Mononuclear cell (primary cell): Measurements from ENCODE around the gene PRKCA. TPM values are rescaled to one million over a fixed set of nuclear protein-coding genes. Genes with fewer than 3 reads are reported as not detected.

Experiments
- H3K27me3 ChIP-seq: 2 replicates; pipeline ENCODE4 v1.6.0; 2011; ENCODE audit warnings: low read length, control low read depth; ENCODE audit not compliant: insufficient read depth
- H3K4me1 ChIP-seq: 2 replicates; pipeline ENCODE4 v1.5.1; 2011; ENCODE audit warnings: mild to moderate bottlenecking, low read length, control low read depth; ENCODE audit not compliant: insufficient read depth
- H3K4me3 ChIP-seq: 2 replicates; pipeline ENCODE4 v1.5.1; 2011; ENCODE audit warnings: mild to moderate bottlenecking, low read length, moderate library complexity
- H3K9me3 ChIP-seq: 2 replicates; pipeline ENCODE4 v1.5.1; 2011; ENCODE audit warnings: low read depth, mild to moderate bottlenecking, control low read depth, low read length
- total RNA-seq: library from RNA; depleted of rRNA; stranded (reverse); fragments of >200 nt; gene quantifications from one replicate; pipeline ENCODE4 v1.2.3, GENCODE V29; 2012

Gene PRKCA
- total RNA-seq, 1 donor, result 35.6 TPM

- no peak overlapping the region for H3K4me3 ChIP-seq
- H3K27me3 ChIP-seq, result no peaks in the 10 kb centered on the region
- peaks cover 35% of the 10 kb centered on the region for H3K4me1 ChIP-seq
- peaks cover 5% of the 10 kb centered on the region for H3K9me3 ChIP-seq
Measured at GRCh38 chr17:66541461-66542128, 239.2 kb downstream of the PRKCA start.

- Histone ChIP-seq H3K4me1 (peaks cover 40% of the 10 kb centered on the region), H3K4me3 (no peak overlapping the region), H3K27me3 (no peaks in the 10 kb centered on the region), H3K9me3 (peaks cover 5% of the 10 kb centered on the region)
Measured at GRCh38 chr17:66542129-66542966, 239.9 kb downstream of the PRKCA start.

- Histone ChIP-seq H3K27me3 (no peaks in the 10 kb centered on the region), H3K4me3 (no peak overlapping the region), H3K9me3 (peaks cover 5% of the 10 kb centered on the region), H3K4me1 (peaks cover 40% of the 10 kb centered on the region)
Measured at GRCh38 chr17:66542967-66543520, 240.6 kb downstream of the PRKCA start.

- H3K4me1 ChIP-seq, result peaks cover 43% of the 10 kb centered on the region
- H3K27me3 ChIP-seq, result no peaks in the 10 kb centered on the region
- no peak overlapping the region for H3K4me3 ChIP-seq
- peaks cover 5% of the 10 kb centered on the region for H3K9me3 ChIP-seq
Measured at GRCh38 chr17:66543526-66543925, 241.1 kb downstream of the PRKCA start.

GRCh38 chr17:66545918-66546317 is 243.5 kb downstream of the PRKCA start:
- Histone ChIP-seq H3K9me3 (peaks cover 5% of the 10 kb centered on the region), H3K4me1 (peaks cover 44% of the 10 kb centered on the region), H3K27me3 (no peaks in the 10 kb centered on the region)

GRCh38 chr17:66547151-66547865 is 244.9 kb downstream of the PRKCA start:
- Histone ChIP-seq H3K9me3 (peaks cover 5% of the 10 kb centered on the region), H3K4me1 (peaks cover 30% of the 10 kb centered on the region), H3K27me3 (no peaks in the 10 kb centered on the region), H3K4me3 (no peak overlapping the region)

More at GRCh38 chr17:66545918-66546317, 243.5 kb downstream of the PRKCA start:
- H3K4me3 ChIP-seq, result no peak overlapping the region

GRCh38 chr17:66548158-66548557 is 245.7 kb downstream of the PRKCA start:
- H3K4me1 ChIP-seq, result peaks cover 27% of the 10 kb centered on the region
- peaks cover 5% of the 10 kb centered on the region for H3K9me3 ChIP-seq
- H3K27me3 ChIP-seq, result no peaks in the 10 kb centered on the region
- H3K4me3 ChIP-seq, result no peak overlapping the region

- peaks cover 27% of the 10 kb centered on the region for H3K4me1 ChIP-seq
- H3K4me3 ChIP-seq, result no peak overlapping the region
- H3K9me3 ChIP-seq, result peaks cover 5% of the 10 kb centered on the region
- H3K27me3 ChIP-seq, result no peaks in the 10 kb centered on the region
Measured at GRCh38 chr17:66548659-66549310, 246.4 kb downstream of the PRKCA start.

- peaks cover 24% of the 10 kb centered on the region for H3K4me1 ChIP-seq
- H3K4me3 ChIP-seq, result no peak overlapping the region
- peaks cover 5% of the 10 kb centered on the region for H3K9me3 ChIP-seq
- no peaks in the 10 kb centered on the region for H3K27me3 ChIP-seq
Measured at GRCh38 chr17:66549311-66549704, 246.9 kb downstream of the PRKCA start.

- no peaks in the 10 kb centered on the region for H3K27me3 ChIP-seq
- H3K9me3 ChIP-seq, result peaks cover 5% of the 10 kb centered on the region
- H3K4me3 ChIP-seq, result no peak overlapping the region
- H3K4me1 ChIP-seq, result peaks cover 24% of the 10 kb centered on the region
Measured at GRCh38 chr17:66549731-66550207, 247.4 kb downstream of the PRKCA start.

GRCh38 chr17:66551839-66552238 is 249.4 kb downstream of the PRKCA start:
- H3K4me3 ChIP-seq, result no peak overlapping the region
- no peaks in the 10 kb centered on the region for H3K27me3 ChIP-seq
- H3K9me3 ChIP-seq, result no peaks in the 10 kb centered on the region
- H3K4me1 ChIP-seq, result peaks cover 23% of the 10 kb centered on the region

- no peaks in the 10 kb centered on the region for H3K27me3 ChIP-seq
- no peaks in the 10 kb centered on the region for H3K9me3 ChIP-seq
- peaks cover 19% of the 10 kb centered on the region for H3K4me1 ChIP-seq
- no peak overlapping the region for H3K4me3 ChIP-seq
Measured at GRCh38 chr17:66552371-66552770, 250.0 kb downstream of the PRKCA start.

- Histone ChIP-seq H3K9me3 (no peaks in the 10 kb centered on the region), H3K4me1 (no peaks in the 10 kb centered on the region), H3K4me3 (no peak overlapping the region), H3K27me3 (no peaks in the 10 kb centered on the region)
Measured at GRCh38 chr17:66555605-66556004, 253.2 kb downstream of the PRKCA start.

- no peaks in the 10 kb centered on the region for H3K9me3 ChIP-seq
- H3K27me3 ChIP-seq, result no peaks in the 10 kb centered on the region
- no peaks in the 10 kb centered on the region for H3K4me1 ChIP-seq
- no peak overlapping the region for H3K4me3 ChIP-seq
Measured at GRCh38 chr17:66557200-66557599, 254.8 kb downstream of the PRKCA start.
